GM12865 (cell line): Measurements from ENCODE around the gene SYNJ2.

Experiments used
- DNase-seq: peaks from one replicate; pipeline ENCODE4 v3.0.0; 2010; ENCODE audit warnings: low read depth
- H3K4me3 ChIP-seq: 2 replicates; pipeline ENCODE4 v1.5.1; 2011; ENCODE audit warnings: mild to moderate bottlenecking, low read depth, low read length, control low read depth
- TF ChIP-seq, protein P1 (sequence below): IDR thresholded peaks from 2 replicates; pipeline ENCODE4 v1.5.1; 2011; ENCODE audit warnings: low read length, control low read depth, low read depth, inconsistent platforms; ENCODE audit not compliant: insufficient read depth; ENCODE audit errors: missing control alignments

Gene SYNJ2

DNA sequence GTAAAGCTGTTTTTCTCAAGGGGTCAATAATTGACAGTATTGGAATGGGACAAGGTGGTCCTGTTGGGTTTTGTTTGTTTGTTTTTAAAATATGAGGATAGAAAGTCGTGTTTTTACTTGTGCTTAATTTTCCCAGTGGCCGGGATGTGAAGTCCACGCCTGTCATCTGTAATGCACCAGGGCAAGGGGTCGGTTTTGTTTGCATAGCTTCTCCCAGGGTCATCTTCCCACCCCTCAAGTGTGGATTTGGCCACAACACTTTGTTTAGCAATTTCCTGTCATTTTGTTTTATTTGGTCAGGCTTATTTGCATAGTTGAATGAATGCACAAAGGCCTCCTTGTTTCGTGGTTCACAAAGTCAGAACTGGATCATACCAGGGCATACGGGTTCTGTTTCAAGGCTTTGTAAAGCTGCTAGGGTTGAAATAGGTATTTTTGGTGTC lies 29.8 kb downstream of the SYNJ2 start:
- DNase-seq = peak; percentile 30
- TF ChIP-seq, protein P1, sequence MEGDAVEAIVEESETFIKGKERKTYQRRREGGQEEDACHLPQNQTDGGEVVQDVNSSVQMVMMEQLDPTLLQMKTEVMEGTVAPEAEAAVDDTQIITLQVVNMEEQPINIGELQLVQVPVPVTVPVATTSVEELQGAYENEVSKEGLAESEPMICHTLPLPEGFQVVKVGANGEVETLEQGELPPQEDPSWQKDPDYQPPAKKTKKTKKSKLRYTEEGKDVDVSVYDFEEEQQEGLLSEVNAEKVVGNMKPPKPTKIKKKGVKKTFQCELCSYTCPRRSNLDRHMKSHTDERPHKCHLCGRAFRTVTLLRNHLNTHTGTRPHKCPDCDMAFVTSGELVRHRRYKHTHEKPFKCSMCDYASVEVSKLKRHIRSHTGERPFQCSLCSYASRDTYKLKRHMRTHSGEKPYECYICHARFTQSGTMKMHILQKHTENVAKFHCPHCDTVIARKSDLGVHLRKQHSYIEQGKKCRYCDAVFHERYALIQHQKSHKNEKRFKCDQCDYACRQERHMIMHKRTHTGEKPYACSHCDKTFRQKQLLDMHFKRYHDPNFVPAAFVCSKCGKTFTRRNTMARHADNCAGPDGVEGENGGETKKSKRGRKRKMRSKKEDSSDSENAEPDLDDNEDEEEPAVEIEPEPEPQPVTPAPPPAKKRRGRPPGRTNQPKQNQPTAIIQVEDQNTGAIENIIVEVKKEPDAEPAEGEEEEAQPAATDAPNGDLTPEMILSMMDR = no peak
- no peak overlapping the region for H3K4me3 ChIP-seq

DNA sequence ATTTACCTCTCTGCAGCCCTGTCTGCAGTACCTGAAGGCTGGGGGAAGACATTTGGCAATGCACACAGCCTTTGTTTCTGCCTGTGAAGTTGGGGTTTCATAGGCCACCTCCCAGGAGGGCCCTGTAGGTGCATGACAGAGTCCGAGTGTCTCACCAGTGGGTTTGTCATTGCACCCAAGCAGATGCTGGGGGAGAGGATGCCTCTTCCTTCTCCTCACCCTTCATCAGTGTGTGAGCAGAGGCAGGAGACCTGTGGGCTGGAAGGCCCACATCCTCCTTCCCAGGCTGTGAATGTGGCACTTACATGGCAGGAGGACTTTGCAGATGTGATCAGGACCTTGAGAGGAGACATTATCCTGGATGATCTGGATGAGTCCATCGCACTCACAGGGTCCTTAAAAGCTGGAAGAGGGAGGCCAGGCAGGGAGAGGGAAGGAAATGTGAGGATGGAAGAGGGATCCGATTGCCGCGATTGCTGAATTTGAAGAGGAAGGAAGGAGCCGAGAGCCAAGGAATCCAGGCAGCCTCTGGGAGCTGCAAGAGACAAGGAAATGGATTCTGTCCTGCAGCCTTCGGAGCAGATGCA lies 30.4 kb downstream of the SYNJ2 start:
- TF ChIP-seq, protein P1 = no peak
- H3K4me3 ChIP-seq = no peak overlapping the region
- peak; percentile 24 for DNase-seq

DNA sequence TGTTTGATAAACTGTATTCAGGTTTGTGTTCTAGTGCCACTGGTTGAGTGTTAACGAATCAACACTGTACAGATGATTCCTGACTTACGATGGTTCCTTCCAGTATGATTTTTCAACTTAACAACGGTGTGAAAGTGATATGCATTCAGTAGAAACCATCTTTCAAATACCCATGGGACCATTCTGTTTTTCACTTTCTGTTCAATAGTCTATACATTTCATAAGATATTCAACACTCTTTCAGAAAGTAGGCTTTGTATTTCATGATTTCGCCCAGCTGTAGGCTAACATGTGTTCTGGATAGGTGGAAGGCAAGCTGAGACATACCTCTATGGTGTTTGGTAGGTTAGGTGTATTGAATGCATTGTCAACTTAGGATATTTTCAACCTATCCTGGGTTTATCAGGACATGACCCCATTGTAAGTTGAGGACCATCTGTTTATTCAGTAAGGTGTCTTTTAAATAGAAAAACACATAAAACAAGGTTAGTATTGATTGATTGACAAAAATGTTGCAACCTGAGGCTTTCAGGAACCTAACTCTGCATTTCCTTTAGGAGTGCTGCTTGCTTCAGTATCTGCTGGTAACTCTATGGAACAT lies 32.3 kb downstream of the SYNJ2 start:
- TF ChIP-seq, protein P1 = no peak
- H3K4me3 ChIP-seq = no peak overlapping the region
- DNase-seq = peak; percentile 46

DNA sequence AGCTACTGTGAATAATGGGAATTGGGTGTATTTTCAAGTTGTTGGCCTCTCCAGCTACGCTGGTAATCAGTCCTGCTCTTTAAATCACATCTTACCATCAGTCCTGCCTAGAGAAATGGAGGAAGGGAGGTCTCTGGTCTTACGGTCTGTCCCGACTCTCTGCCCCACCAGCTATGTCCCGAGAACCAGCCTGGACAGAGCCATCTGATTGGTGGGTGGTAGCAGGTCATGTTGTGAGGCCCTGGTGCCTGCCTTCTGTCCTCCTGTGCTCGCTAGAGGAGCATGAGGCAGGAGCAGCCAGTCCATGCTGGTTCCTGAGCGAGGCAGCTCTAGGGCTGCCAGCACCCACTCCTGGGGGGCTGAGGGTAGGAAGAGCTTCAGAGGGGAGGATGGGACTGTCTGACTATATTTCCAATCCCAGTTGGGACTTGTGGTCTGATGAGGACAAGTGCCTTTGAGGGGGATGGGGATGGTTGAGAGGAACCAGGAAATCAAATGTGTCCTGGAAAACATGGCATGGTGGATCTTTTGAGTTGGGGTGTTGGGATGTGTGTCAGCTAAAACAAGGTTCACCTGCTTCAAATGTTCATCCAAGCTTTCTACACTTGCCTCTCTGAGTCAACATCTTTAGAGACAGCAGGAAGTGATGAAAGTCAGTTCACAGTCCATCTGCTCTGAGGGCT lies 33.0 kb downstream of the SYNJ2 start:
- TF ChIP-seq, protein P1 = no peak
- H3K4me3 ChIP-seq = no peak overlapping the region
- no peak for DNase-seq

DNA sequence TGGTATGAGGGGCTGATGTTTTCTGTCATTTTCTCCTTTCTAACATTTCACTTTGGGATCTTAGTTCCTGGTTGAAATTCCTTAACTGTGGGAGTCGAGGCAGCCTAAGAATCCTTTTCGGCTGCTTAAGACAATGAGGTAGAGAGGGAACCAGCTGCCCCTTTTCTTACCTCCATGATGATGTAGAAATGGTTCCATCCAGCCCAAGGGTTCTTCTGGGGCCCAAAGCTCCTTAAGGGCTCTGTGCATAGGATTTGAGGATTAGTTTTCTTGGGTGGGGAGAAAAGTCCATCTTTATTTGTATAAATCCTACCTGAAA lies 33.5 kb downstream of the SYNJ2 start:
- TF ChIP-seq, protein P1 = no peak
- no peak overlapping the region for H3K4me3 ChIP-seq
- DNase-seq = no peak

DNA sequence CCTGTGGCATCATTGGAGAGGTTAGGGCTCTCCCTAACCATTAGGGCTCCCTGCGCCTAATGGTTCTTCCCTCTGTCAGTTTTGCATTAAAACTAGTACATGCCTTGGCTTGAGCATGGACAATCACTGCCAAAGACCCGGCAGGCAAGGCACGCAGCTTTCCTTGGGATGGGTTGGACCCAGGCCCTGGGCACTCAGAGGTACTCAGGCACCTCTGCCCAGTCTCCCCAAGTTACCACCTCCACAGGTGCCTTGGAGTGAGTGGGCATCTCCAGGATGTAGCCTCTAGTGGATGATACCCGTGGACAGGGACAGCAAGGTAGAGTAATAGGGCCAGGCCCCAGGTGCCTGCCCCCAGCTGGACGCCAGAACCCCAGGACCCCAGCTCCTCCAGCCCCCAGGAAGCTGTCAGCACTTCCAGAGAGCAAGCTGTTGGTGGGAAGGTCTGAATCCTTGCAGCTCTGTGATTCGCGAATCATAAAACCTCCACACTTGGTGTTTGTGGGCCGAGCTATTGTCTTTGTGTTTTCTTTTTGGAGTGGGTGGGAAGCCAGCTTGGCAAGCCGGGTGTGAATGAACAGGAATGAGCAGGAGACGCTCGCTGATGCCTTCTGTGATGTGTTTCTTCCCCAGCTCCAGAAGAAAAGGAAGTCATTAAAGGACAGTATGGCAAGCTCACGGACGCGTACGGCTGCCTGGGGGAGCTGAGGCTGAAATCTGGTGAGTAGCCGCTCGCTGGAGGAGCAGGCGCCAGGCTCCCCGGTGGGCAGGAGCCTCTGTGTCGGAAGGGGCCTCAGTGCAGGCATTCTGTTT lies 35.1 kb downstream of the SYNJ2 start:
- H3K4me3 ChIP-seq = no peak overlapping the region
- TF ChIP-seq, protein P1 = no peak
- DNase-seq = no peak
